Astrocyte (in vitro differentiated cells and primary cell): ENCODE results near the gene FBXW7. TPM values are rescaled to one million over a fixed set of nuclear protein-coding genes. Genes with fewer than 3 reads are reported as not detected.

Source experiments
- DNase-seq: peaks from one replicate; pipeline ENCODE4 v3.0.0-alpha.2; 2010; ENCODE audit warnings: low read depth
- FAIRE-seq: peaks from 2 replicates; lab custom pipeline; 2011; peaks lifted over from hg19 to GRCh38; lab: Jason Lieb, UNC
- H2AFZ ChIP-seq: 2 replicates; pipeline ENCODE4 v1.6.0; 2012; ENCODE audit warnings: low read depth, low read length, inconsistent platforms
- H3K27ac ChIP-seq: 2 replicates; pipeline ENCODE4 v1.5.1; 2011; ENCODE audit warnings: low read depth, low read length, inconsistent platforms
- H3K27me3 ChIP-seq: 2 replicates; pipeline ENCODE4 v1.6.0; 2011; ENCODE audit warnings: low read length, inconsistent platforms; ENCODE audit not compliant: insufficient read depth
- H3K36me3 ChIP-seq: 2 replicates; pipeline ENCODE4 v1.5.1; 2011; ENCODE audit warnings: low read length, inconsistent platforms; ENCODE audit not compliant: insufficient read depth
- H3K4me1 ChIP-seq: 2 replicates; pipeline ENCODE4 v1.5.1; 2011; ENCODE audit warnings: low read length, inconsistent platforms; ENCODE audit not compliant: insufficient read depth
- H3K4me2 ChIP-seq: 2 replicates; pipeline ENCODE4 v1.6.0; 2012; ENCODE audit warnings: low read length, inconsistent platforms
- H3K4me3 ChIP-seq: 2 replicates; pipeline ENCODE4 v1.5.1; 2011; ENCODE audit warnings: low read depth, mild to moderate bottlenecking, low read length, inconsistent platforms; ENCODE audit not compliant: insufficient read depth
- H3K79me2 ChIP-seq: 2 replicates; pipeline ENCODE4 v1.6.0; 2012; ENCODE audit warnings: mild to moderate bottlenecking, low read length, inconsistent platforms; ENCODE audit not compliant: insufficient read depth
- H3K9ac ChIP-seq: 2 replicates; pipeline ENCODE4 v1.6.0; 2012; ENCODE audit warnings: mild to moderate bottlenecking, low read length, inconsistent platforms
- H3K9me3 ChIP-seq: 2 replicates; pipeline ENCODE4 v1.5.1; 2012; ENCODE audit warnings: low read depth, mild to moderate bottlenecking, low read length, inconsistent platforms; ENCODE audit not compliant: insufficient read depth
- H4K20me1 ChIP-seq: 2 replicates; pipeline ENCODE4 v1.6.0; 2012; ENCODE audit warnings: low read length, inconsistent platforms; ENCODE audit not compliant: insufficient read depth
- H3K27ac Mint-ChIP-seq: one replicate; pipeline ENCODE4 v1.8.0; 2021; ENCODE audit warnings: mild to moderate bottlenecking, mixed read lengths; ENCODE audit not compliant: unreplicated experiment
- H3K27me3 Mint-ChIP-seq: one replicate; pipeline ENCODE4 v1.8.0; 2021; ENCODE audit warnings: low read depth, mixed read lengths; ENCODE audit not compliant: unreplicated experiment
- H3K36me3 Mint-ChIP-seq: one replicate; pipeline ENCODE4 v1.8.0; 2021; ENCODE audit warnings: low read depth, mixed read lengths; ENCODE audit not compliant: unreplicated experiment
- H3K4me1 Mint-ChIP-seq: one replicate; pipeline ENCODE4 v1.8.0; 2021; ENCODE audit warnings: low read depth, mixed read lengths; ENCODE audit not compliant: unreplicated experiment
- H3K4me3 Mint-ChIP-seq: one replicate; pipeline ENCODE4 v1.8.0; 2021; ENCODE audit warnings: mild to moderate bottlenecking, moderate library complexity, mixed read lengths; ENCODE audit not compliant: unreplicated experiment
- H3K9me3 Mint-ChIP-seq: one replicate; pipeline ENCODE4 v1.8.0; 2021; ENCODE audit warnings: mild to moderate bottlenecking, mixed read lengths; ENCODE audit not compliant: unreplicated experiment
- CTCF ChIP-seq: IDR thresholded peaks from 2 replicates; pipeline ENCODE4 v1.5.1; 2011; ENCODE audit warnings: low read depth, mild to moderate bottlenecking, inconsistent platforms, low read length, moderate library complexity; ENCODE audit not compliant: insufficient read depth
- EZH2 ChIP-seq: IDR thresholded peaks from 2 replicates; pipeline ENCODE4 v1.6.1; 2012; ENCODE audit warnings: mild to moderate bottlenecking, low read length, inconsistent platforms; ENCODE audit not compliant: insufficient read depth
- total RNA-seq: library from RNA; stranded (reverse); gene quantifications from 2 replicates; pipeline ENCODE4 v1.2.1, GENCODE V29; 2021

FBXW7 gene
- total RNA-seq, 1 donor from 2014 or later: 34.7 TPM

- Mint-ChIP-seq H3K36me3 (peaks cover 10% of the 10 kb centered on the region), H3K4me3 (no peak overlapping the region), H3K27me3 (no peaks in the 10 kb centered on the region), H3K9me3 (no peaks in the 10 kb centered on the region), H3K4me1 (peaks cover 2% of the 10 kb centered on the region), H3K27ac (no peak overlapping the region)
- Histone ChIP-seq H3K4me1 (no peaks in the 10 kb centered on the region), H3K27me3 (no peaks in the 10 kb centered on the region), H4K20me1 (no peaks in the 10 kb centered on the region), H3K36me3 (peaks cover 30% of the 10 kb centered on the region), H3K27ac (no peak overlapping the region), H3K9ac (no peak overlapping the region), H3K4me3 (no peak overlapping the region), H2AFZ (no peak overlapping the region), H3K4me2 (no peak overlapping the region), H3K79me2 (no peaks in the 10 kb centered on the region), H3K9me3 (no peaks in the 10 kb centered on the region)
- DNase-seq: no peak
- TF ChIP-seq CTCF: no peak
- TF ChIP-seq EZH2: no peak
- no peak for FAIRE-seq
These were observed 208.1 kb downstream of the FBXW7 start for GRCh38 chr4:152327606-152328453.

- Mint-ChIP-seq H3K4me3 (no peak overlapping the region), H3K9me3 (no peaks in the 10 kb centered on the region), H3K4me1 (peaks cover 2% of the 10 kb centered on the region), H3K36me3 (peaks cover 11% of the 10 kb centered on the region), H3K27me3 (no peaks in the 10 kb centered on the region), H3K27ac (no peak overlapping the region)
- H4K20me1 ChIP-seq: no peaks in the 10 kb centered on the region
- no peak for DNase-seq
- no peaks in the 10 kb centered on the region for H3K79me2 ChIP-seq
- H3K9me3 ChIP-seq: no peaks in the 10 kb centered on the region
- no peaks in the 10 kb centered on the region for H3K27me3 ChIP-seq
- no peak overlapping the region for H3K4me3 ChIP-seq
- H3K4me2 ChIP-seq: no peak overlapping the region
- H3K27ac ChIP-seq: no peak overlapping the region
- peaks cover 30% of the 10 kb centered on the region for H3K36me3 ChIP-seq
- H3K4me1 ChIP-seq: no peaks in the 10 kb centered on the region
- H2AFZ ChIP-seq: no peak overlapping the region
- no peak overlapping the region for H3K9ac ChIP-seq
- no peak for TF ChIP-seq CTCF
- TF ChIP-seq EZH2: no peak
- no peak for FAIRE-seq
These were observed 210.1 kb downstream of the FBXW7 start for GRCh38 chr4:152325831-152326230.

GRCh38 chr4:152323221-152323620 lies 212.7 kb downstream of the FBXW7 start:
- Histone ChIP-seq H3K4me2 (no peak overlapping the region), H3K79me2 (no peaks in the 10 kb centered on the region), H3K4me3 (no peak overlapping the region), H4K20me1 (no peaks in the 10 kb centered on the region), H2AFZ (no peak overlapping the region), H3K4me1 (no peaks in the 10 kb centered on the region), H3K27me3 (no peaks in the 10 kb centered on the region), H3K9me3 (no peaks in the 10 kb centered on the region), H3K9ac (no peak overlapping the region), H3K27ac (no peak overlapping the region), H3K36me3 (peaks cover 23% of the 10 kb centered on the region)
- Mint-ChIP-seq H3K27ac (no peak overlapping the region), H3K9me3 (no peaks in the 10 kb centered on the region), H3K36me3 (peaks cover 11% of the 10 kb centered on the region), H3K4me1 (peaks cover 2% of the 10 kb centered on the region), H3K27me3 (no peaks in the 10 kb centered on the region), H3K4me3 (no peak overlapping the region)
- no peak for FAIRE-seq
- TF ChIP-seq EZH2 (no peak), CTCF (no peak)
- DNase-seq: no peak
